ENCODE measurements around the gene ODC1.

- TF ChIP-seq EZH2 (IDR thresholded peaks at IDR 0.05; ENCODE audit: low read length, missing control alignments) (no peak), CTCF (conservative IDR thresholded peaks at IDR 0.05 in 1 of 2, IDR thresholded peaks at IDR 0.05 in 1 of 2; ENCODE audit: low read depth in 1 of 2, low read length in 2 of 2) (no peak)
Observed at GRCh38 chr2:10469301-10469700, 21.2 kb upstream of the ODC1 start.

Measured in fibroblast of lung (primary cell).